ENCODE data around the gene ZBTB38.

- TF ChIP-seq CTCF (IDR thresholded peaks at IDR 0.05) (no peak), POLR2A (IDR thresholded peaks at IDR 0.05) (no peak)
Observed at GRCh38 chr3:141407825-141408224, 39.5 kb downstream of the ZBTB38 start.

Data from thyroid gland (tissue), 4 donors.